IMR-90 (cell line): ENCODE results near the gene EEPD1. TPM values are rescaled to one million over a fixed set of nuclear protein-coding genes. Genes with fewer than 3 reads are reported as not detected.

Experiments
- ATAC-seq: fragments of 200-7000 bp; cut with Tn5 transposase; 2 replicates; pipeline ENCODE4 v1.9.1; 2020; ENCODE audit warnings: low read depth, mild to moderate bottlenecking, moderate library complexity
- BruUV-seq: library from RNA; stranded (reverse); fragments of 400-500 nt; replicated peaks from 2 replicates; lab custom pipeline; 2021; lab: Mats Ljungman, UMichigan
- CTCF ChIA-PET: fragments of 300-600 bp; formaldehyde crosslinking; extraction: SDS; loops from one replicate; lab custom pipeline; 2021; ENCODE audit warnings: antibody characterized with exemption; lab: Yijun Ruan, JAX
- POLR2A ChIA-PET: fragments of 300-600 bp; sonication (Branson Sonifier 250); formaldehyde crosslinking; loops from one replicate; lab custom pipeline; 2022; ENCODE audit warnings: antibody characterized with exemption; ENCODE audit not compliant: unreplicated experiment; lab: Charles Lee
- DNase-seq: peaks from one replicate; pipeline ENCODE4 v3.0.0; 2013
- H2AFZ ChIP-seq: replicated peaks from 2 replicates; pipeline ENCODE3; 2013; ENCODE audit warnings: low read length, mild to moderate bottlenecking; ENCODE audit not compliant: poor library complexity
- H2AK5ac ChIP-seq: 2 replicates; pipeline ENCODE4 v1.6.1; 2013; ENCODE audit warnings: low read depth, low read length, inconsistent platforms
- H2AK9ac ChIP-seq: replicated peaks from 2 replicates; pipeline ENCODE3; 2013; ENCODE audit warnings: mild to moderate bottlenecking, low read depth, low read length, moderate library complexity; ENCODE audit not compliant: poor library complexity
- H2BK120ac ChIP-seq: 2 replicates; pipeline ENCODE4 v1.6.1; 2013; ENCODE audit warnings: low read depth, low read length, inconsistent platforms
- H2BK15ac ChIP-seq: 3 replicates; pipeline ENCODE4 v1.6.1; 2013; ENCODE audit warnings: low read depth, low read length, inconsistent platforms
- H2BK20ac ChIP-seq: 2 replicates; pipeline ENCODE4 v1.6.1; 2013; ENCODE audit warnings: low read depth, mild to moderate bottlenecking, inconsistent platforms, low read length, moderate library complexity
- H2BK5ac ChIP-seq: 2 replicates; pipeline ENCODE4 v1.6.1; 2013; ENCODE audit warnings: mild to moderate bottlenecking, low read depth, low read length, inconsistent platforms; ENCODE audit not compliant: poor library complexity, severe bottlenecking
- H3K14ac ChIP-seq: replicated peaks from 2 replicates; pipeline ENCODE4 v1.6.1; 2013; ENCODE audit warnings: low read depth, low read length, inconsistent platforms
- H3K18ac ChIP-seq: 2 replicates; pipeline ENCODE4 v1.6.1; 2013; ENCODE audit warnings: low read depth, low read length, control low read depth
- H3K23ac ChIP-seq: 2 replicates; pipeline ENCODE4 v1.6.1; 2013; ENCODE audit warnings: low read depth, low read length, inconsistent platforms
- H3K27ac ChIP-seq: 2 replicates; pipeline ENCODE4 v1.5.1; 2013; ENCODE audit warnings: mild to moderate bottlenecking, control low read depth, low read length; ENCODE audit not compliant: insufficient read depth
- H3K27me3 ChIP-seq: 2 replicates; pipeline ENCODE4 v1.6.1; 2013; ENCODE audit warnings: low read length; ENCODE audit not compliant: control insufficient read depth, insufficient read depth
- H3K36me3 ChIP-seq: 2 replicates; pipeline ENCODE4 v1.6.1; 2013; ENCODE audit warnings: low read length, mixed read lengths; ENCODE audit not compliant: control insufficient read depth, insufficient read depth
- H3K4ac ChIP-seq: 2 replicates; pipeline ENCODE4 v1.6.1; 2013; ENCODE audit warnings: low read depth, low read length, inconsistent platforms
- H3K4me1 ChIP-seq: 2 replicates; pipeline ENCODE4 v1.6.1; 2013; ENCODE audit warnings: low read length, mixed read lengths; ENCODE audit not compliant: control insufficient read depth, insufficient read depth
- H3K4me2 ChIP-seq: 2 replicates; pipeline ENCODE4 v1.6.1; 2013; ENCODE audit warnings: low read depth, mild to moderate bottlenecking, control low read depth, low read length, moderate library complexity
- H3K4me3 ChIP-seq: 2 replicates; pipeline ENCODE4 v1.5.1; 2013; ENCODE audit warnings: low read depth, mild to moderate bottlenecking, control low read depth, low read length, moderate library complexity; ENCODE audit not compliant: insufficient read depth
- H3K56ac ChIP-seq: 2 replicates; pipeline ENCODE4 v1.6.1; 2013; ENCODE audit warnings: low read length, inconsistent platforms; ENCODE audit not compliant: insufficient read depth; ENCODE audit errors: extremely low read depth
- H3K79me1 ChIP-seq, 2 experiments: 2 replicates each; pipeline ENCODE4 v1.6.1; 2013; ENCODE audit warnings: low read length in 2 of 2, inconsistent platforms in 1 of 2, low read depth in 1 of 2
- H3K9ac ChIP-seq: 2 replicates; pipeline ENCODE4 v1.6.1; 2013; ENCODE audit warnings: low read depth, low read length, control low read depth
- H3K9me1 ChIP-seq: 2 replicates; pipeline ENCODE4 v1.6.1; 2013; ENCODE audit warnings: low read length, inconsistent platforms; ENCODE audit not compliant: insufficient read depth
- H3K9me3 ChIP-seq: 2 replicates; pipeline ENCODE4 v1.6.1; 2013; ENCODE audit warnings: low read length; ENCODE audit not compliant: control insufficient read depth, insufficient read depth
- H4K20me1 ChIP-seq: 2 replicates; pipeline ENCODE4 v1.6.1; 2013; ENCODE audit warnings: low read length, inconsistent platforms; ENCODE audit not compliant: insufficient read depth
- H4K5ac ChIP-seq: 2 replicates; pipeline ENCODE4 v1.6.1; 2013; ENCODE audit warnings: mild to moderate bottlenecking, low read depth, low read length, control low read depth
- H4K8ac ChIP-seq, 2 experiments: 2 replicates each; pipeline ENCODE4 v1.6.1; 2013; ENCODE audit warnings: low read depth in 2 of 2, low read length in 2 of 2, control low read depth in 1 of 2, inconsistent platforms in 1 of 2
- H4K91ac ChIP-seq: 2 replicates; pipeline ENCODE4 v1.6.1; 2013; ENCODE audit warnings: low read depth, low read length, inconsistent platforms; ENCODE audit not compliant: insufficient read depth
- CEBPB ChIP-seq: IDR thresholded peaks from 2 replicates; pipeline ENCODE4 v1.6.1; 2012; ENCODE audit warnings: low read depth, low read length, improper control_type of control experiment
- CHD1 ChIP-seq: IDR thresholded peaks from 2 replicates; pipeline ENCODE4 v1.6.1; 2012; ENCODE audit warnings: low read depth, low read length, improper control_type of control experiment
- FOS ChIP-seq: fragments of 150-350 bp; IDR thresholded peaks from 2 replicates; pipeline ENCODE4 v1.6.1; 2016; ENCODE audit warnings: low read depth, low read length
- MAFK ChIP-seq: IDR thresholded peaks from 2 replicates; pipeline ENCODE4 v1.6.1; 2012; ENCODE audit warnings: low read depth, low read length, improper control_type of control experiment
- MAZ ChIP-seq: IDR thresholded peaks from 2 replicates; pipeline ENCODE4 v1.6.1; 2012; ENCODE audit warnings: low read depth, mild to moderate bottlenecking, low read length, improper control_type of control experiment, moderate library complexity, borderline replicate concordance
- NFE2L2 ChIP-seq: fragments of 150-350 bp; IDR thresholded peaks from 2 replicates; pipeline ENCODE4 v1.6.1; 2016; ENCODE audit warnings: low read depth, mild to moderate bottlenecking, low read length
- POLR2A ChIP-seq: IDR thresholded peaks from 2 replicates; pipeline ENCODE4 v1.6.1; 2012; ENCODE audit warnings: mild to moderate bottlenecking, low read depth, low read length
- RAD21 ChIP-seq: IDR thresholded peaks from 2 replicates; pipeline ENCODE4 v1.6.1; 2012; ENCODE audit warnings: low read length, improper control_type of control experiment
- RCOR1 ChIP-seq: IDR thresholded peaks from 2 replicates; pipeline ENCODE4 v1.6.1; 2012; ENCODE audit warnings: mild to moderate bottlenecking, low read length, improper control_type of control experiment; ENCODE audit not compliant: insufficient replicate concordance
- RFX5 ChIP-seq: IDR thresholded peaks from 2 replicates; pipeline ENCODE4 v1.8.0; 2012; ENCODE audit warnings: low read depth, mild to moderate bottlenecking, low read length, moderate library complexity
- SMC3 ChIP-seq: fragments of 150-350 bp; IDR thresholded peaks from 2 replicates; pipeline ENCODE4 v1.6.1; 2016; ENCODE audit warnings: low read depth, mild to moderate bottlenecking, antibody characterized with exemption, low read length, moderate library complexity
- dilution Hi-C: fragments of 300-500 bp; cut with HindIII; formaldehyde crosslinking; loops from one replicate; pipeline ENCODE4 v1.14.3; 2018; ENCODE audit warnings: low sequenced_read_pairs; ENCODE audit not compliant: unreplicated experiment
- in situ Hi-C: fragments of 300-500 bp; cut with MboI; formaldehyde crosslinking; loops from 3 replicates; pipeline ENCODE4 v1.14.3; 2019; ENCODE audit warnings: low sequenced_read_pairs, inconsistent platforms, mixed read lengths
- intact Hi-C: fragments of 100-400 bp; cut with micrococcal nuclease; formaldehyde crosslinking; loops from 2 replicates; pipeline ENCODE4 v1.10.0; 2022
- polyA plus RNA-seq, 3 experiments: library from polyadenylated mRNA; depleted of rRNA; stranded (reverse); fragments of >200 nt; gene quantifications; 2 replicates each; pipeline ENCODE4 v1.2.3, GENCODE V29; 2012; ENCODE audit warnings: low replicate concordance in 1 of 3
- total RNA-seq: library from RNA; depleted of rRNA; stranded (reverse); fragments of >200 nt; gene quantifications from 2 replicates; pipeline ENCODE4 v1.2.3, GENCODE V29; 2012
- TF ChIP-seq, protein P1 (sequence below): conservative IDR thresholded peaks from 2 replicates; pipeline ENCODE4 v1.5.1; 2012; ENCODE audit warnings: mild to moderate bottlenecking, low read depth, low read length, improper control_type of control experiment
- TF ChIP-seq, protein P2 (sequence below): fragments of 150-350 bp; IDR thresholded peaks from 2 replicates; pipeline ENCODE4 v1.6.1; 2016; ENCODE audit warnings: low read depth, mild to moderate bottlenecking, low read length, moderate library complexity, borderline replicate concordance

Gene EEPD1
- total and polyA plus RNA-seq, 2 of the 4 experiments (the other 2 are of a cell fraction): 7.3 to 15.2 TPM

DNA sequence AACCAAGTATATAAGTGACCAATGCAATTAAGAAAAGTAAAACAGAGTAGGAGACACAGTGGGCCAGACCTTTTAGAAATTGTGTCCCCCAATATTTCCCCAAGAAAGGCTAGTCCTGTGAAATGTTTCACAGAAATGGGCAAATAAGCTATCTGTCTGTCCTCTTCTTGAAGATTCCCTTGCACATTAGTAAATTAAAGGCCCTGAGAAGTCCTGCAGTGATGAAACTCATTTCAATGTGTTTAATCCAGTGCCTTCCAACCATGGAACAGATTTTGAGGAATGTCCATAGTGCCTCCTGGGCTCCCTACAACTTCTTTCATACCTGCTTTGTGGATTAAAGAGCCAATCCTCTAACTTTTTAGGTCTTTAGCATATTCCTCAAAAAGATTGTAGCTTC is 11.2 kb upstream of the EEPD1 start:
- Histone ChIP-seq H2AK5ac (no peak overlapping the region), H4K5ac (no peak overlapping the region), H3K79me1 (no peaks in the 10 kb centered on the region), H3K9me1 (no peaks in the 10 kb centered on the region), H3K27me3 (peaks cover 28% of the 10 kb centered on the region), H3K36me3 (no peaks in the 10 kb centered on the region), H3K14ac (no peak overlapping the region), H4K20me1 (no peaks in the 10 kb centered on the region), H2AK9ac (no peak overlapping the region), H2BK5ac (no peak overlapping the region), H4K8ac (no peak overlapping the region), H3K18ac (no peak overlapping the region), H2BK15ac (no peak overlapping the region), H3K4ac (no peak overlapping the region), H2AFZ (no peak overlapping the region), H2BK20ac (no peak overlapping the region), H3K4me2 (no peak overlapping the region), H3K27ac (no peak overlapping the region), H3K9me3 (peaks cover 3% of the 10 kb centered on the region), H4K91ac (no peak overlapping the region), H3K9ac (no peak overlapping the region), H3K23ac (no peak overlapping the region), H2BK120ac (no peak overlapping the region), H3K4me3 (no peak overlapping the region), H3K4me1 (no peaks in the 10 kb centered on the region), H3K56ac (no peak overlapping the region)
- dilution Hi-C loops (no loop called here), in situ Hi-C loops (no loop called here), intact Hi-C loops (no loop called here)
- ChIA-PET CTCF (interaction anchor here (0.6 kb wide), 1 partner anchor 13 kb away, joined by 3 read pairs; no protein-coding TSS in a partner anchor), POLR2A (no interaction called here)
- no TSS peak for BruUV-seq
- ATAC-seq (no peak), DNase-seq (no peak)
- TF ChIP-seq NFE2L2: no peak
- no peak for TF ChIP-seq MAFK
- TF ChIP-seq, protein P1, sequence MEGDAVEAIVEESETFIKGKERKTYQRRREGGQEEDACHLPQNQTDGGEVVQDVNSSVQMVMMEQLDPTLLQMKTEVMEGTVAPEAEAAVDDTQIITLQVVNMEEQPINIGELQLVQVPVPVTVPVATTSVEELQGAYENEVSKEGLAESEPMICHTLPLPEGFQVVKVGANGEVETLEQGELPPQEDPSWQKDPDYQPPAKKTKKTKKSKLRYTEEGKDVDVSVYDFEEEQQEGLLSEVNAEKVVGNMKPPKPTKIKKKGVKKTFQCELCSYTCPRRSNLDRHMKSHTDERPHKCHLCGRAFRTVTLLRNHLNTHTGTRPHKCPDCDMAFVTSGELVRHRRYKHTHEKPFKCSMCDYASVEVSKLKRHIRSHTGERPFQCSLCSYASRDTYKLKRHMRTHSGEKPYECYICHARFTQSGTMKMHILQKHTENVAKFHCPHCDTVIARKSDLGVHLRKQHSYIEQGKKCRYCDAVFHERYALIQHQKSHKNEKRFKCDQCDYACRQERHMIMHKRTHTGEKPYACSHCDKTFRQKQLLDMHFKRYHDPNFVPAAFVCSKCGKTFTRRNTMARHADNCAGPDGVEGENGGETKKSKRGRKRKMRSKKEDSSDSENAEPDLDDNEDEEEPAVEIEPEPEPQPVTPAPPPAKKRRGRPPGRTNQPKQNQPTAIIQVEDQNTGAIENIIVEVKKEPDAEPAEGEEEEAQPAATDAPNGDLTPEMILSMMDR: no peak
- TF ChIP-seq SMC3: no peak
- TF ChIP-seq POLR2A: no peak
- TF ChIP-seq CEBPB: no peak
- TF ChIP-seq CHD1: no peak
- TF ChIP-seq RFX5: no peak
- no peak for TF ChIP-seq FOS
- no peak for TF ChIP-seq MAZ
- TF ChIP-seq, protein P2, sequence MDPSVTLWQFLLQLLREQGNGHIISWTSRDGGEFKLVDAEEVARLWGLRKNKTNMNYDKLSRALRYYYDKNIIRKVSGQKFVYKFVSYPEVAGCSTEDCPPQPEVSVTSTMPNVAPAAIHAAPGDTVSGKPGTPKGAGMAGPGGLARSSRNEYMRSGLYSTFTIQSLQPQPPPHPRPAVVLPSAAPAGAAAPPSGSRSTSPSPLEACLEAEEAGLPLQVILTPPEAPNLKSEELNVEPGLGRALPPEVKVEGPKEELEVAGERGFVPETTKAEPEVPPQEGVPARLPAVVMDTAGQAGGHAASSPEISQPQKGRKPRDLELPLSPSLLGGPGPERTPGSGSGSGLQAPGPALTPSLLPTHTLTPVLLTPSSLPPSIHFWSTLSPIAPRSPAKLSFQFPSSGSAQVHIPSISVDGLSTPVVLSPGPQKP: no peak
- TF ChIP-seq RCOR1: no peak
- TF ChIP-seq RAD21: no peak
